Smooth muscle cell (in vitro differentiated cells): Measurements from ENCODE around the gene PTPRN2. TPM values are rescaled to one million over a fixed set of nuclear protein-coding genes. Genes with fewer than 3 reads are reported as not detected.

Source experiments
- DNase-seq: peaks from one replicate; lab custom pipeline; 2025; ENCODE audit not compliant: unreplicated experiment; lab: John Stamatoyannopoulos, UW
- H2AFZ ChIP-seq: fragments of 200-600 bp; sonication (generic); 2 replicates; pipeline ENCODE4 v1.6.0; 2016; ENCODE audit warnings: antibody characterized with exemption, low read depth, mild to moderate bottlenecking
- H3F3A ChIP-seq: fragments of 200-600 bp; sonication (generic); 2 replicates; pipeline ENCODE4 v1.6.0; 2017; ENCODE audit warnings: antibody characterized with exemption, low read depth
- H3K27ac ChIP-seq: fragments of 200-600 bp; sonication (generic); 2 replicates; pipeline ENCODE4 v1.5.1; 2016; ENCODE audit warnings: low read depth, mild to moderate bottlenecking
- H3K27me3 ChIP-seq: fragments of 200-600 bp; sonication (generic); 2 replicates; pipeline ENCODE4 v1.6.1; 2016; ENCODE audit warnings: low read depth, mild to moderate bottlenecking
- H3K36me3 ChIP-seq: fragments of 200-600 bp; sonication (generic); 2 replicates; pipeline ENCODE4 v1.5.1; 2016; ENCODE audit warnings: low read depth
- H3K4me1 ChIP-seq: fragments of 200-600 bp; sonication (generic); 2 replicates; pipeline ENCODE4 v1.5.1; 2016; ENCODE audit warnings: low read depth
- H3K4me2 ChIP-seq: fragments of 200-600 bp; sonication (generic); 2 replicates; pipeline ENCODE4 v1.6.0; 2016; ENCODE audit warnings: mild to moderate bottlenecking
- H3K4me3 ChIP-seq: fragments of 200-600 bp; sonication (generic); 2 replicates; pipeline ENCODE4 v1.5.1; 2016; ENCODE audit warnings: mild to moderate bottlenecking
- H3K79me2 ChIP-seq: fragments of 200-600 bp; sonication (generic); 2 replicates; pipeline ENCODE4 v1.6.0; 2016; ENCODE audit warnings: low read depth, mild to moderate bottlenecking
- H3K9ac ChIP-seq: fragments of 200-600 bp; sonication (generic); 2 replicates; pipeline ENCODE4 v1.6.0; 2016; ENCODE audit warnings: low read depth
- H3K9me3 ChIP-seq: fragments of 200-600 bp; sonication (generic); replicated peaks from 2 replicates; pipeline ENCODE4 v1.5.1; 2016; ENCODE audit warnings: low read depth
- H4K20me1 ChIP-seq: fragments of 200-600 bp; sonication (generic); 2 replicates; pipeline ENCODE4 v1.6.0; 2016; ENCODE audit warnings: low read depth
- WGBS: methylation state at CpG from one replicate; pipeline ENCODE4 v1.1.7; 2016; ENCODE audit warnings: low lambda C conversion rate; 5-methylcytosine and 5-hydroxymethylcytosine counted together
- polyA plus RNA-seq: library from polyadenylated mRNA; unstranded; fragments of >200 nt; fragmentation: Nextera tagmentation; extraction: Ambion mirVana; gene quantifications from 2 replicates; pipeline ENCODE4 v1.2.1, GENCODE V29; 2016
- total RNA-seq: library from RNA; depleted of rRNA; stranded (reverse); fragments of >200 nt; gene quantifications from 2 replicates; pipeline ENCODE4 v1.2.3, GENCODE V29; 2014
- TF ChIP-seq, protein P1 (sequence below): fragments of 200-600 bp; sonication (generic); IDR thresholded peaks from 2 replicates; pipeline ENCODE4 v1.5.1; 2017; ENCODE audit warnings: borderline replicate concordance, mild to moderate bottlenecking, antibody characterized with exemption; ENCODE audit not compliant: insufficient read depth, poor library complexity, severe bottlenecking

PTPRN2 gene
- total and polyA plus RNA-seq, 2 experiments from 2014 or later = 0.09 to 0.87 TPM

DNA sequence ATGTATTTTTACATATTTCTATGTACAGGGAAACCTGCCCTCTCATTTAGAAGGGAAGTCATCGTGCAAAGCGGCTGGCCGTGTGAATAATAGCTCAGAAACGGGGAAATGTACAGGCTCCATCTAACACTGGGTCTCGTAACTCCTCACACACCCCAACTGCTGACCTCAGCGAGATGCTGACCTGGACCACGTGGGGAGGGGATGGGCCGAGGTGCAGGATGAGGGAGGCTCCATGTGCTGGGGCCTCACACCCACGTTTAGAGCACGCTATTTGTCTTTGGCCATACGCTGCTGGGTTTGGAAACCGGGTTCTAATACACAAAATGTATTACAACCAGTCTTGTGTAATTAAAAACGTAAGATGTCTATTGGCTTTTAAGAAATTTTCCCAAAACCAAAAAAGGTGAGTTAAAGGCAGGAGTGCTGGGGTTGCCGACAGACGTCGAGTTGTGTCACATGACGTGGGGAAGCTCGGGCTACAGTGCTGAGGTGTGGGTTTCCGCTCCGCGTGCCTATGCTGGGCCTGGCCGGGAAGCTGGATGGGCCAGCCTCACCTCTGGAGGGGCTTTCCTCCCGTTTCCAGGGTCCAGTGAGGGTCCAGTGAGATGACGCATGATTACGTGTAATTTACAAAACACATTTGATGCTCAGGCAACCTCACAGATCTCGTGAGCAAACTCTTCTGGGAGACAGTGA, 1035.2 kb downstream of the PTPRN2 start:
- H3K9ac ChIP-seq = no peak overlapping the region
- no peak for DNase-seq
- no peaks in the 10 kb centered on the region for H3K79me2 ChIP-seq
- no peaks in the 10 kb centered on the region for H3K36me3 ChIP-seq
- no peaks in the 10 kb centered on the region for H4K20me1 ChIP-seq
- H3K27ac ChIP-seq = no peak overlapping the region
- no peaks in the 10 kb centered on the region for H3K9me3 ChIP-seq
- no peaks in the 10 kb centered on the region for H3K27me3 ChIP-seq
- H2AFZ ChIP-seq = no peak overlapping the region
- H3K4me2 ChIP-seq = no peak overlapping the region
- H3F3A ChIP-seq = no peaks in the 10 kb centered on the region
- TF ChIP-seq, protein P1, sequence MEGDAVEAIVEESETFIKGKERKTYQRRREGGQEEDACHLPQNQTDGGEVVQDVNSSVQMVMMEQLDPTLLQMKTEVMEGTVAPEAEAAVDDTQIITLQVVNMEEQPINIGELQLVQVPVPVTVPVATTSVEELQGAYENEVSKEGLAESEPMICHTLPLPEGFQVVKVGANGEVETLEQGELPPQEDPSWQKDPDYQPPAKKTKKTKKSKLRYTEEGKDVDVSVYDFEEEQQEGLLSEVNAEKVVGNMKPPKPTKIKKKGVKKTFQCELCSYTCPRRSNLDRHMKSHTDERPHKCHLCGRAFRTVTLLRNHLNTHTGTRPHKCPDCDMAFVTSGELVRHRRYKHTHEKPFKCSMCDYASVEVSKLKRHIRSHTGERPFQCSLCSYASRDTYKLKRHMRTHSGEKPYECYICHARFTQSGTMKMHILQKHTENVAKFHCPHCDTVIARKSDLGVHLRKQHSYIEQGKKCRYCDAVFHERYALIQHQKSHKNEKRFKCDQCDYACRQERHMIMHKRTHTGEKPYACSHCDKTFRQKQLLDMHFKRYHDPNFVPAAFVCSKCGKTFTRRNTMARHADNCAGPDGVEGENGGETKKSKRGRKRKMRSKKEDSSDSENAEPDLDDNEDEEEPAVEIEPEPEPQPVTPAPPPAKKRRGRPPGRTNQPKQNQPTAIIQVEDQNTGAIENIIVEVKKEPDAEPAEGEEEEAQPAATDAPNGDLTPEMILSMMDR = no peak
- H3K4me1 ChIP-seq = no peaks in the 10 kb centered on the region
- no peak overlapping the region for H3K4me3 ChIP-seq
- WGBS = 85% methylated on average over 26 of the region's 26 CpGs

DNA sequence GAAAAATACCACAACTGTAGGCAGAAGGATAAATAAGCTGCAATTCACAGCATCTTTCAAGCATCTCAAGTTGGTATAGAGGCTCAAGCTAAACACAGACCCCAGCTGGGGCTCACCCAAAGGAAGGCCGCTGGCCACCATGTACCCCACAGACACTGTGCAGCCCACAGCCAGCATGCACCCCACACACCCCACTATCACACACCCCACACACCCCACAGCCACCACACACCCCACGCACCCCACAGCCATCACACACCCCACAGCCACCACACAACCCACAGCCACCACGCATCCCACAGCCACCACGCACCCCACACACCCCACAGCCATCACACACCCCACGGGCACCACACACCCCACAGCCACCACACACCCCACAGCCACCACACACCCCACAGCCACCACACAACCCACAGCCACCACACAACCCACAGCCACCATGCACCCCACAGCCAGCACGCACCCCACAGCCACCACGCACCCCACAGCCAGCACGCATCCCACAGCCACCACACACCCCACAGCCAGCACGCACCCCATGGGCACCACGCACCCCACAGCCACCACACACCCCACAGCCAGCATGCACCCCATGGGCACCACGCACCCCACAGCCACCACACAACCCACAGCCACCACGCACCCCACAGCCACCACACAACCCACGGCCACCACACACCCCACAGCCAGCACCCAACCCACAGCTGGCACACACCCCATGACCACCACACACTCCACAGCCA, 1036.1 kb downstream of the PTPRN2 start:
- Histone ChIP-seq H3K9me3 (no peaks in the 10 kb centered on the region), H3K36me3 (no peaks in the 10 kb centered on the region), H2AFZ (no peak overlapping the region), H3K4me2 (no peak overlapping the region), H3F3A (no peaks in the 10 kb centered on the region), H3K4me1 (no peaks in the 10 kb centered on the region), H3K27ac (no peak overlapping the region), H3K4me3 (no peak overlapping the region), H4K20me1 (no peaks in the 10 kb centered on the region), H3K9ac (no peak overlapping the region), H3K79me2 (no peaks in the 10 kb centered on the region), H3K27me3 (no peaks in the 10 kb centered on the region)
- DNase-seq = no peak
- TF ChIP-seq, protein P1 = no peak
- WGBS = 100% methylated on average over 2 of the region's 13 CpGs

DNA sequence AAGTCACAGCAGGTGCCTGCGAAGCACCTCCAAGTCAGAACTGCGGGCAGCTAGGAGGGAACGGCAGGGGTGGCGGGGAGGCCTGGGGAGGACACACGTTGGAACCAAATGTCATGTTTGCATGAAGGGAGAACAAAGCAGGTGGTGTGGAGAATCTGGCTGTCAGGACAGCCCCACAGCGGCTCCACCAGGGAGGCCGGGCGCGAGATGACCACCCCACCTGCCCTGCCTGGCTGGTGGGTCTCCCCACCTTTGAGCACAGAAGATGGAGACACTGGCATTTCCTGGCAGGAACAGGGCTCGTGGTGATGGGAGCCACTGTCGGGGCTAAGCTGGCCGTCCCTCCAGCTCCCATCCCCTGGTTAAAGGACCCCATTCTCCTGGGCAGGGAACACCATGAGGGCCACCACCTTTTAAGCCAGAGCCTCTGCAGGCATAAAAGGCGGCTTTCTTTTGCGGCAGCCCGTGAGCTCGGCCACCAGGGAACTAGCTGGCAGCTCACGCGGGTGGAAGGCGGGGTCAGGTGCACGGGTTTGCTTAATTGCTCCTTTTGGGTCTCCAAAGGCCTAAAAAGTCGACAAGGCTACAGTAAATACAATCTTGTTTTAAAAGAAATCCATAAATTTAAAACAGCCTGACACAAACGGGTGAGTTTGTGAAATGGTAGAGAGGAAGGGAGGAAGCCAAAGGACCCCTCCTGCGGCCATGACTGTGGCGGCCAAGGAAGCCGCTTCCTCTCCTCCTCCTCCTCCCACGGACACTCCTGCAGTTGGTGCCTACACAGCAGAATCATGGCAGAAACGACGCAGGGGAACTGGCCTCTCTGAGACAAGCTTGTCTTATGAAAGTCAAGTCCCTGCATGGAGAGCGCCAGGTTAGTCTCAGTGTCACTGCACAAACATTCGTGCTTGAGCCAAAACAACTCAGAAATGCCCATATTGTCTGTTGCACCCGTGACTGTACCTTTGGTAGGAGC, 1037.0 kb downstream of the PTPRN2 start:
- TF ChIP-seq, protein P1 = no peak
- no peak for DNase-seq
- Histone ChIP-seq H3F3A (no peaks in the 10 kb centered on the region), H2AFZ (no peak overlapping the region), H3K79me2 (no peaks in the 10 kb centered on the region), H4K20me1 (no peaks in the 10 kb centered on the region), H3K9me3 (no peaks in the 10 kb centered on the region), H3K4me2 (no peak overlapping the region), H3K36me3 (no peaks in the 10 kb centered on the region), H3K4me1 (no peaks in the 10 kb centered on the region), H3K4me3 (no peak overlapping the region), H3K27me3 (no peaks in the 10 kb centered on the region), H3K9ac (no peak overlapping the region), H3K27ac (no peak overlapping the region)
- 86% methylated on average over 31 of the region's 31 CpGs for WGBS
